Endothelial cell of umbilical vein (primary cell): ENCODE measurements around the gene PPP2R5D.

ENCODE experiments used
- EZH2 ChIP-seq: IDR thresholded peaks from 2 replicates; pipeline ENCODE4 v1.6.1; 2012; ENCODE audit warnings: borderline replicate concordance, low read depth, mild to moderate bottlenecking, moderate library complexity, low read length, inconsistent platforms; ENCODE audit not compliant: severe bottlenecking
- FOS ChIP-seq: IDR thresholded peaks from 2 replicates; pipeline ENCODE4 v1.6.1; 2011; ENCODE audit warnings: mild to moderate bottlenecking, low read length, moderate library complexity, borderline replicate concordance; ENCODE audit not compliant: insufficient read depth
- POLR2A ChIP-seq: IDR thresholded peaks from 2 replicates; pipeline ENCODE4 v1.6.1; 2012; ENCODE audit warnings: low read depth, mild to moderate bottlenecking, control low read depth, low read length
- TF ChIP-seq, protein P1 (sequence below), 2 donors: IDR thresholded peaks; 1 replicate in 1 of 2; 2 replicates in 1 of 2; pipeline ENCODE4 v1.5.1; 2011; ENCODE audit warnings: low read length in 2 of 2, mild to moderate bottlenecking in 2 of 2, moderate library complexity in 2 of 2, control low read depth in 1 of 2, inconsistent platforms in 1 of 2, low read depth in 1 of 2; ENCODE audit not compliant: insufficient read depth in 1 of 2; ENCODE audit errors: extremely low read depth in 1 of 2

DNA sequence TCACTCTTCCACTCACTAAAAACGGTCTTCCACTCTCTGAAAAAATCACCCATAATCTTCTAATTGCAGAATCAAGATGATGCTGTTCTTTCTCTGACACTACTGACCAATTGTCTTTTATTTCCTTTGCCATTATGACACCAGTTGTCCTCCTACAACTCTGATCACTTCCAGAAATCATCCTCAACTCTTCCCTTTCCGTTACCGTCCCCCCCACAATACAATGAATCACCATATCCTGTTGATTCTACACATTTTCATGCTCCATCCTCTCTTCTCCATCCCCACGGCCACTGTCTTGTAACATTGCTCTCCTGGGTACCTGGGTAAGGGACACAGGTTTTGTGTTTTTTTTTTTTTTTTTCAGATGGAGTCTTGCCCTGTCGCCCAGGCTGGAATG, 2.5 kb upstream of the PPP2R5D start:
- TF ChIP-seq EZH2 (no peak), POLR2A (no peak), FOS (no peak)
- TF ChIP-seq, protein P1, sequence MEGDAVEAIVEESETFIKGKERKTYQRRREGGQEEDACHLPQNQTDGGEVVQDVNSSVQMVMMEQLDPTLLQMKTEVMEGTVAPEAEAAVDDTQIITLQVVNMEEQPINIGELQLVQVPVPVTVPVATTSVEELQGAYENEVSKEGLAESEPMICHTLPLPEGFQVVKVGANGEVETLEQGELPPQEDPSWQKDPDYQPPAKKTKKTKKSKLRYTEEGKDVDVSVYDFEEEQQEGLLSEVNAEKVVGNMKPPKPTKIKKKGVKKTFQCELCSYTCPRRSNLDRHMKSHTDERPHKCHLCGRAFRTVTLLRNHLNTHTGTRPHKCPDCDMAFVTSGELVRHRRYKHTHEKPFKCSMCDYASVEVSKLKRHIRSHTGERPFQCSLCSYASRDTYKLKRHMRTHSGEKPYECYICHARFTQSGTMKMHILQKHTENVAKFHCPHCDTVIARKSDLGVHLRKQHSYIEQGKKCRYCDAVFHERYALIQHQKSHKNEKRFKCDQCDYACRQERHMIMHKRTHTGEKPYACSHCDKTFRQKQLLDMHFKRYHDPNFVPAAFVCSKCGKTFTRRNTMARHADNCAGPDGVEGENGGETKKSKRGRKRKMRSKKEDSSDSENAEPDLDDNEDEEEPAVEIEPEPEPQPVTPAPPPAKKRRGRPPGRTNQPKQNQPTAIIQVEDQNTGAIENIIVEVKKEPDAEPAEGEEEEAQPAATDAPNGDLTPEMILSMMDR (IDR thresholded peaks at IDR 0.05; ENCODE audit: extremely low read depth in 1 of 2, insufficient read depth in 1 of 2, low read depth in 1 of 2, low read length in 2 of 2): no peak
